Panc1 (cell line): ENCODE data around the gene PRKAG2. TPM values are rescaled to one million over a fixed set of nuclear protein-coding genes. Genes with fewer than 3 reads are reported as not detected.
A peak's percentile ranks its signal among the peaks of the same experiment; 100 is the strongest.

Experiments
- ATAC-seq: fragments of 200-7000 bp; cut with Tn5 transposase; 2 replicates; pipeline ENCODE4 v1.9.1; 2020; ENCODE audit warnings: mild to moderate bottlenecking, moderate library complexity
- BruUV-seq: library from RNA; stranded (reverse); fragments of 400-500 nt; replicated peaks from 2 replicates; lab custom pipeline; 2021; lab: Mats Ljungman, UMichigan
- CTCF ChIA-PET: fragments of 300-600 bp; sonication (Branson Sonifier 250); formaldehyde crosslinking; loops from one replicate; lab custom pipeline; 2022; ENCODE audit warnings: antibody characterized with exemption; lab: Charles Lee
- POLR2A ChIA-PET: fragments of 300-600 bp; sonication (Branson Sonifier 250); formaldehyde crosslinking; loops from one replicate; lab custom pipeline; 2022; ENCODE audit warnings: antibody characterized with exemption; lab: Charles Lee
- DNase-seq: peaks from one replicate; pipeline ENCODE4 v3.0.0-alpha.2; 2010; ENCODE audit warnings: low read depth, low spot score
- H3K27ac ChIP-seq: 2 replicates; pipeline ENCODE4 v1.5.1; 2011; ENCODE audit warnings: mild to moderate bottlenecking, low read length, inconsistent platforms
- H3K27me3 ChIP-seq: fragments of 200-500 bp; sonication (Bioruptor generic); 2 replicates; pipeline ENCODE4 v1.6.0; 2014; ENCODE audit warnings: low read length, inconsistent platforms; ENCODE audit not compliant: control insufficient read depth, insufficient read depth
- H3K36me3 ChIP-seq: fragments of 200-500 bp; sonication (Bioruptor generic); 2 replicates; pipeline ENCODE4 v1.5.1; 2014; ENCODE audit warnings: inconsistent platforms, mild to moderate bottlenecking, low read length, moderate library complexity; ENCODE audit not compliant: control insufficient read depth, insufficient read depth
- H3K4me1 ChIP-seq: 2 replicates; pipeline ENCODE4 v1.5.1; 2011; ENCODE audit warnings: inconsistent platforms, mild to moderate bottlenecking, low read length, moderate library complexity; ENCODE audit not compliant: control insufficient read depth, insufficient read depth
- H3K4me3 ChIP-seq, 2 experiments: 2 replicates each; pipeline ENCODE4 v1.5.1; 2011 to 2012; ENCODE audit warnings: low read depth in 2 of 2, low read length in 2 of 2, mild to moderate bottlenecking in 2 of 2, inconsistent platforms in 1 of 2, moderate library complexity in 1 of 2
- H3K9me3 ChIP-seq: fragments of 200-500 bp; sonication (Bioruptor generic); 2 replicates; pipeline ENCODE4 v1.5.1; 2014; ENCODE audit warnings: low read depth, mild to moderate bottlenecking, inconsistent platforms, low read length, moderate library complexity; ENCODE audit not compliant: control insufficient read depth, insufficient read depth
- POLR2AphosphoS5 ChIP-seq: IDR thresholded peaks from 2 replicates; pipeline ENCODE4 v1.6.1; 2012; ENCODE audit warnings: mild to moderate bottlenecking, low read depth, low read length, moderate library complexity
- SIN3A ChIP-seq: IDR thresholded peaks from 2 replicates; pipeline ENCODE4 v1.6.1; 2012; ENCODE audit warnings: low read depth, mild to moderate bottlenecking, low read length, moderate library complexity, borderline replicate concordance; ENCODE audit not compliant: insufficient read depth
- TCF7L2 ChIP-seq: IDR thresholded peaks from 2 replicates; pipeline ENCODE4 v1.6.1; 2011; ENCODE audit warnings: mild to moderate bottlenecking, low read depth, low read length, inconsistent platforms
- in situ Hi-C: cut with HindIII; loops from 2 replicates; pipeline ENCODE4 v1.10.0; 2016; ENCODE audit warnings: low sequenced_read_pairs, low pct_unique_long_range_greater_than_20kb
- intact Hi-C: fragments of 100-400 bp; cut with micrococcal nuclease; formaldehyde crosslinking; loops from one replicate; pipeline ENCODE4 v1.10.0; 2022; ENCODE audit not compliant: unreplicated experiment
- total RNA-seq: library from RNA; stranded (reverse); gene quantifications from one replicate; pipeline ENCODE4 v1.2.1, GENCODE V29; 2021; ENCODE audit not compliant: unreplicated experiment
- TF ChIP-seq, protein P1 (sequence below), 2 experiments: IDR thresholded peaks; 2 replicates each; pipeline ENCODE4 v1.6.1; 2011 to 2012; ENCODE audit warnings: low read depth in 2 of 2, control low read depth in 1 of 2, low read length in 1 of 2, mild to moderate bottlenecking in 1 of 2, moderate library complexity in 1 of 2; ENCODE audit not compliant: insufficient read depth in 1 of 2
- TF ChIP-seq, protein P2 (sequence below): fragments of 450-650 bp; IDR thresholded peaks from 2 replicates; pipeline ENCODE4 v1.5.1; 2017; ENCODE audit warnings: mild to moderate bottlenecking

Gene PRKAG2
- total RNA-seq, 1 experiment from 2014 or later = 71.6 TPM

DNA sequence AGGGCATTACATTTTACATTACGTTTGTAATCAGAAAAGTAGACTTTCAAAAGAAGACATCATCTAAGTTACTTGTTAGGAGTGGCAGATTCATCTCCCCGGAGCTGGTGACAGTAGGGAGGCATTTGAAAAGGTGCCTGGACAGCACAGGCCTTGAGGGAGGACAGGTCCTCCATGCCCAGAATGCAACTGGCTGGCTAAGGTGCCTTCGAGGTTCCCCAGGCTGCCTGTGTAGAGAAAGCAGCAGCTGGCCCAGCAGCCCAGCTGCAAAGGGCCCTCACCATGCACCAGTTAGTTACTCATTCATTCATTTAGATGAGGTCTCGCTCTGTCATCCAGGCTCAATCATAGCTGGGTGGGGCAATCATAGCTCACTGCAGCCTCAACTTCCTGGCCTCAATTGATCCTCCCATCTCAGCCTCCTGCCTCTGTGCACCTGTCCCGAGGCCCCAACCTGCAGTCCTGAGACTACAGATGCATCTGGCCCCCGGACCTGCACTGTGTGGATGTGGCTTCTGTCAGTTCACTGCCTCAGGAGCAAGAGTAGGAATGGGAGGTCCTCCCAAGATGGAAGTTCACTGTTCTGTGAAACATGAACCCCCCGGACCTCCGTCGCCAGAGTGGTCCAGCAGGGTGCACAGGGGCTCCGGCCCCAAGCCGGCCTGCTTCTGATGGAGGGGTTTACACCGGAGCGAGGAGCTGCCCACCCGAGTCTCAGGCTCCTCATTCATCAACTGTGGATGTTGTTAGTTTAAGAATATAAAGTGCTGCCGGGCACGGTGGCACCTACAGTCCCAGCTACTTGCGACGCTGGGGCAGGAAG is 36.6 kb downstream of the PRKAG2 start:
- in situ Hi-C loops = no loop called here
- POLR2A ChIA-PET = no interaction called here

GRCh38 chr7:151839451-151839921 is 37.4 kb downstream of the PRKAG2 start:
- BruUV-seq = no TSS peak
- H3K27me3 ChIP-seq = no peaks in the 10 kb centered on the region
- in situ Hi-C loops (no loop called here), intact Hi-C loops (no loop called here)
- ATAC-seq = 0 out of 2 replicates have a peak, but pooled peaks have one; percentile 35
- H3K4me3 ChIP-seq = no peak overlapping the region
- H3K4me1 ChIP-seq = no peaks in the 10 kb centered on the region
- DNase-seq = no peak
- no peaks in the 10 kb centered on the region for H3K36me3 ChIP-seq
- TF ChIP-seq, protein P1, sequence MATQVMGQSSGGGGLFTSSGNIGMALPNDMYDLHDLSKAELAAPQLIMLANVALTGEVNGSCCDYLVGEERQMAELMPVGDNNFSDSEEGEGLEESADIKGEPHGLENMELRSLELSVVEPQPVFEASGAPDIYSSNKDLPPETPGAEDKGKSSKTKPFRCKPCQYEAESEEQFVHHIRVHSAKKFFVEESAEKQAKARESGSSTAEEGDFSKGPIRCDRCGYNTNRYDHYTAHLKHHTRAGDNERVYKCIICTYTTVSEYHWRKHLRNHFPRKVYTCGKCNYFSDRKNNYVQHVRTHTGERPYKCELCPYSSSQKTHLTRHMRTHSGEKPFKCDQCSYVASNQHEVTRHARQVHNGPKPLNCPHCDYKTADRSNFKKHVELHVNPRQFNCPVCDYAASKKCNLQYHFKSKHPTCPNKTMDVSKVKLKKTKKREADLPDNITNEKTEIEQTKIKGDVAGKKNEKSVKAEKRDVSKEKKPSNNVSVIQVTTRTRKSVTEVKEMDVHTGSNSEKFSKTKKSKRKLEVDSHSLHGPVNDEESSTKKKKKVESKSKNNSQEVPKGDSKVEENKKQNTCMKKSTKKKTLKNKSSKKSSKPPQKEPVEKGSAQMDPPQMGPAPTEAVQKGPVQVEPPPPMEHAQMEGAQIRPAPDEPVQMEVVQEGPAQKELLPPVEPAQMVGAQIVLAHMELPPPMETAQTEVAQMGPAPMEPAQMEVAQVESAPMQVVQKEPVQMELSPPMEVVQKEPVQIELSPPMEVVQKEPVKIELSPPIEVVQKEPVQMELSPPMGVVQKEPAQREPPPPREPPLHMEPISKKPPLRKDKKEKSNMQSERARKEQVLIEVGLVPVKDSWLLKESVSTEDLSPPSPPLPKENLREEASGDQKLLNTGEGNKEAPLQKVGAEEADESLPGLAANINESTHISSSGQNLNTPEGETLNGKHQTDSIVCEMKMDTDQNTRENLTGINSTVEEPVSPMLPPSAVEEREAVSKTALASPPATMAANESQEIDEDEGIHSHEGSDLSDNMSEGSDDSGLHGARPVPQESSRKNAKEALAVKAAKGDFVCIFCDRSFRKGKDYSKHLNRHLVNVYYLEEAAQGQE (IDR thresholded peaks at IDR 0.05; ENCODE audit: insufficient read depth in 1 of 2, low read depth in 2 of 2, low read length in 1 of 2) = no peak
- no peak for TF ChIP-seq TCF7L2
- no peak for TF ChIP-seq SIN3A
- no peak for TF ChIP-seq POLR2AphosphoS5
- TF ChIP-seq, protein P2, sequence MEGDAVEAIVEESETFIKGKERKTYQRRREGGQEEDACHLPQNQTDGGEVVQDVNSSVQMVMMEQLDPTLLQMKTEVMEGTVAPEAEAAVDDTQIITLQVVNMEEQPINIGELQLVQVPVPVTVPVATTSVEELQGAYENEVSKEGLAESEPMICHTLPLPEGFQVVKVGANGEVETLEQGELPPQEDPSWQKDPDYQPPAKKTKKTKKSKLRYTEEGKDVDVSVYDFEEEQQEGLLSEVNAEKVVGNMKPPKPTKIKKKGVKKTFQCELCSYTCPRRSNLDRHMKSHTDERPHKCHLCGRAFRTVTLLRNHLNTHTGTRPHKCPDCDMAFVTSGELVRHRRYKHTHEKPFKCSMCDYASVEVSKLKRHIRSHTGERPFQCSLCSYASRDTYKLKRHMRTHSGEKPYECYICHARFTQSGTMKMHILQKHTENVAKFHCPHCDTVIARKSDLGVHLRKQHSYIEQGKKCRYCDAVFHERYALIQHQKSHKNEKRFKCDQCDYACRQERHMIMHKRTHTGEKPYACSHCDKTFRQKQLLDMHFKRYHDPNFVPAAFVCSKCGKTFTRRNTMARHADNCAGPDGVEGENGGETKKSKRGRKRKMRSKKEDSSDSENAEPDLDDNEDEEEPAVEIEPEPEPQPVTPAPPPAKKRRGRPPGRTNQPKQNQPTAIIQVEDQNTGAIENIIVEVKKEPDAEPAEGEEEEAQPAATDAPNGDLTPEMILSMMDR = no peak
- no peaks in the 10 kb centered on the region for H3K9me3 ChIP-seq
- ChIA-PET CTCF (no interaction called here), POLR2A (no interaction called here)
- H3K27ac ChIP-seq = no peak overlapping the region

More for the DNA sequence above, 36.6 kb downstream of the PRKAG2 start:
- BruUV-seq = no TSS peak
- no peak overlapping the region for H3K4me3 ChIP-seq
- DNase-seq (no peak), ATAC-seq (0 out of 2 replicates have a peak, but pooled peaks have one; percentile 23)
- intact Hi-C loops = no loop called here
- no peaks in the 10 kb centered on the region for H3K36me3 ChIP-seq
- no peaks in the 10 kb centered on the region for H3K9me3 ChIP-seq
- CTCF ChIA-PET = no interaction called here
- no peak overlapping the region for H3K27ac ChIP-seq
- no peak for TF ChIP-seq POLR2AphosphoS5
- no peak for TF ChIP-seq TCF7L2
- TF ChIP-seq, protein P2 = no peak
- no peak for TF ChIP-seq SIN3A
- TF ChIP-seq, protein P1 (IDR thresholded peaks at IDR 0.05; ENCODE audit: insufficient read depth in 1 of 2, low read depth in 2 of 2, low read length in 1 of 2) = no peak
- H3K27me3 ChIP-seq = no peaks in the 10 kb centered on the region
- H3K4me1 ChIP-seq = no peaks in the 10 kb centered on the region
